K562 (cell line): Measurements from ENCODE around the gene GALNT5. TPM values are rescaled to one million over a fixed set of nuclear protein-coding genes. Genes with fewer than 3 reads are reported as not detected.

Experiments used
- ATAC-seq: fragments of 200-7000 bp; cut with Tn5 transposase; 3 replicates; pipeline ENCODE4 v1.9.1; 2020; ENCODE audit warnings: moderate library complexity
- BruUV-seq: library from RNA; stranded (reverse); fragments of 400-500 nt; replicated peaks from 2 replicates; lab custom pipeline; 2021; lab: Mats Ljungman, UMichigan
- CTCF ChIA-PET: fragments of 300-600 bp; formaldehyde crosslinking; extraction: SDS; loops from one replicate; lab custom pipeline; 2021; ENCODE audit warnings: low intra/inter-chr PET ratio; lab: Yijun Ruan, JAX
- POLR2A ChIA-PET: fragments of 300-600, 350-650 bp; sonication (Branson Sonifier 250); formaldehyde crosslinking; extraction: SDS; loops from one replicate; lab custom pipeline; 2021; ENCODE audit warnings: antibody characterized with exemption, inconsistent platforms; lab: Yijun Ruan, JAX
- DNase-seq, 4 experiments: peaks; one replicate each; pipeline versions ENCODE4 v3.0.0 to v3.0.0-alpha.2; 2011 to 2018; ENCODE audit warnings: low spot score in 3 of 4, mixed read lengths in 3 of 4; ENCODE audit errors: extremely low read depth in 1 of 4
- FAIRE-seq: peaks from 2 replicates; lab custom pipeline; 2011; peaks lifted over from hg19 to GRCh38; lab: Jason Lieb, UNC
- H2AFZ ChIP-seq: 2 replicates; pipeline ENCODE4 v1.6.0; 2011; ENCODE audit warnings: low read depth, low read length, control low read depth, inconsistent platforms
- H3K27ac ChIP-seq: fragments of 200-600 bp; 3 replicates; pipeline ENCODE4 v1.8.0; 2011; ENCODE audit warnings: low read depth, mild to moderate bottlenecking, control low read depth, inconsistent platforms, low read length, moderate library complexity, mixed read lengths; ENCODE audit errors: extremely low read depth
- H3K27me3 ChIP-seq, 2 experiments: fragments of 300-600 bp in 1 of 2; 2 replicates in 1 of 2; 3 replicates in 1 of 2; pipeline versions ENCODE4 v1.6.0 to v1.8.0; 2011; ENCODE audit warnings: inconsistent platforms in 2 of 2, low read length in 2 of 2, mild to moderate bottlenecking in 1 of 2, mixed read lengths in 1 of 2, moderate library complexity in 1 of 2; ENCODE audit not compliant: control insufficient read depth in 2 of 2, insufficient read depth in 2 of 2
- H3K36me3 ChIP-seq: fragments of 300-600 bp; 3 replicates; pipeline ENCODE4 v1.8.0; 2011; ENCODE audit warnings: mild to moderate bottlenecking, low read length, inconsistent platforms; ENCODE audit not compliant: control insufficient read depth, insufficient read depth
- H3K4me1 ChIP-seq, 2 experiments: fragments of 200-600 bp in 1 of 2; replicated peaks in 1 of 2; 2 replicates in 1 of 2; 3 replicates in 1 of 2; pipeline versions ENCODE4 v1.5.1 to v1.8.0; 2011; ENCODE audit warnings: inconsistent platforms in 2 of 2, low read length in 2 of 2, mild to moderate bottlenecking in 1 of 2, mixed read lengths in 1 of 2, moderate library complexity in 1 of 2; ENCODE audit not compliant: control insufficient read depth in 2 of 2, insufficient read depth in 2 of 2
- H3K4me2 ChIP-seq: 2 replicates; pipeline ENCODE4 v1.6.1; 2011; ENCODE audit warnings: low read length, control low read depth, inconsistent platforms, mixed read lengths; ENCODE audit not compliant: insufficient read depth
- H3K4me3 ChIP-seq: fragments of 200-600 bp; sonication (generic), shearing (Covaris generic); 2 replicates; pipeline ENCODE4 v1.5.1; 2016; ENCODE audit warnings: control low read depth, inconsistent platforms
- H3K79me2 ChIP-seq: fragments of 200-600 bp; 3 replicates; pipeline ENCODE4 v1.8.0; 2011; ENCODE audit warnings: low read length, inconsistent platforms; ENCODE audit not compliant: control insufficient read depth, insufficient read depth
- H3K9ac ChIP-seq, 2 experiments: 2 replicates each; pipeline versions ENCODE4 v1.6.0 to v1.6.1; 2011; ENCODE audit warnings: low read depth in 2 of 2, low read length in 2 of 2, control low read depth in 1 of 2, inconsistent platforms in 1 of 2, mild to moderate bottlenecking in 1 of 2, mixed read lengths in 1 of 2; ENCODE audit not compliant: insufficient read depth in 1 of 2
- H3K9me1 ChIP-seq: one replicate; pipeline ENCODE4 v1.6.0; 2011; ENCODE audit warnings: inconsistent platforms, mild to moderate bottlenecking, low read length, moderate library complexity; ENCODE audit not compliant: control insufficient read depth, insufficient read depth
- H3K9me3 ChIP-seq: replicated peaks from 2 replicates; pipeline ENCODE4 v1.5.1; 2011; ENCODE audit warnings: low read depth, low read length, inconsistent platforms; ENCODE audit not compliant: control insufficient read depth, insufficient read depth
- H4K20me1 ChIP-seq: replicated peaks from 2 replicates; pipeline ENCODE4 v1.6.1; 2011; ENCODE audit warnings: low read length, inconsistent platforms, mixed read lengths; ENCODE audit not compliant: control insufficient read depth, insufficient read depth
- BACH1 ChIP-seq: fragments of 200-800 bp; sonication (Bioruptor generic); IDR thresholded peaks from 2 replicates; pipeline ENCODE4 v1.6.1; 2016; ENCODE audit warnings: missing genetic modification characterization, missing compliant biosample characterization
- ELF1 ChIP-seq: fragments of 200-800 bp; sonication (Bioruptor generic); IDR thresholded peaks from 2 replicates; pipeline ENCODE4 v1.6.1; 2016; ENCODE audit warnings: missing genetic modification characterization, missing compliant biosample characterization
- ETV5 ChIP-seq: sonication (generic); formaldehyde crosslinking; IDR thresholded peaks from 2 replicates; pipeline ENCODE4 v1.4.0; 2020; ENCODE audit warnings: low read depth, mild to moderate bottlenecking, missing genetic modification reagents
- EZH2 ChIP-seq: IDR thresholded peaks from 2 replicates; pipeline ENCODE4 v1.6.1; 2012; ENCODE audit warnings: low read depth, mild to moderate bottlenecking, inconsistent platforms, low read length, borderline replicate concordance
- FOXA1 ChIP-seq: fragments of 450-650 bp; IDR thresholded peaks from 2 replicates; pipeline ENCODE4 v1.6.1; 2016; ENCODE audit warnings: mild to moderate bottlenecking, borderline replicate concordance
- HDGF ChIP-seq: fragments of 450-650 bp; IDR thresholded peaks from 2 replicates; pipeline ENCODE4 v1.6.1; 2016
- MLLT1 ChIP-seq, 2 experiments: fragments of 450-650 bp; IDR thresholded peaks; 2 replicates each; pipeline ENCODE4 v1.6.1; 2016
- NFE2L1 ChIP-seq: fragments of 450-650 bp; IDR thresholded peaks from 2 replicates; pipeline ENCODE4 v1.6.1; 2016; ENCODE audit warnings: missing genetic modification characterization, low read depth, mild to moderate bottlenecking, missing compliant biosample characterization, moderate library complexity, borderline replicate concordance
- SRSF1 ChIP-seq: fragments of 200-400 bp; formaldehyde crosslinking; IDR thresholded peaks from 2 replicates; pipeline ENCODE4 v1.6.1; 2017; ENCODE audit warnings: mild to moderate bottlenecking, low read depth, low read length, moderate library complexity
- TOE1 ChIP-seq, 2 experiments: fragments of 450-650 bp in 1 of 2; sonication (generic) in 1 of 2; formaldehyde crosslinking in 1 of 2; IDR thresholded peaks; 2 replicates each; pipeline versions ENCODE4 v1.7.1 to v1.8.0; 2016 to 2022; ENCODE audit warnings: borderline replicate concordance in 2 of 2, mild to moderate bottlenecking in 2 of 2, antibody characterized with exemption in 1 of 2, inconsistent platforms in 1 of 2, low read depth in 1 of 2, missing genetic modification reagents in 1 of 2, moderate library complexity in 1 of 2
- XRCC3 ChIP-seq: fragments of 450-650 bp; IDR thresholded peaks from 2 replicates; pipeline ENCODE4 v1.6.1; 2017; ENCODE audit warnings: mild to moderate bottlenecking, moderate library complexity
- ZC3H8 ChIP-seq: fragments of 450-650 bp; IDR thresholded peaks from 2 replicates; pipeline ENCODE4 v1.6.1; 2017
- ZNF584 ChIP-seq: fragments of 200-800 bp; sonication (Bioruptor generic); IDR thresholded peaks from 2 replicates; pipeline ENCODE4 v1.6.1; 2016; ENCODE audit warnings: low read depth, mild to moderate bottlenecking, missing genetic modification characterization, missing compliant biosample characterization
- WGBS: fragments of 100-300 bp; shearing (Covaris generic); methylation state at CpG from one replicate; pipeline ENCODE4 v1.1.6; 2016; ENCODE audit warnings: low coverage, mixed read lengths; ENCODE audit not compliant: insufficient coverage; ENCODE audit errors: missing lambda C conversion rate; 5-methylcytosine and 5-hydroxymethylcytosine counted together
- in situ Hi-C: fragments of 300-500 bp; cut with MboI; formaldehyde crosslinking; loops from 4 replicates; pipeline ENCODE4 v1.15.0; 2018; ENCODE audit warnings: inconsistent platforms, mixed read lengths
- intact Hi-C: fragments of 100-400 bp; cut with micrococcal nuclease; formaldehyde crosslinking; loops from 2 replicates; pipeline ENCODE4 v1.14.2; 2022
- polyA plus RNA-seq, 8 experiments: library from polyadenylated mRNA; depleted of rRNA in 4 of 8; stranded (reverse) in 5 of 8; unstranded in 3 of 8; fragments of >200 nt; fragmentation: Nextera tagmentation in 2 of 8; fragmentation: Illumina TruSeq in 1 of 8; extraction: Ambion mirVana in 2 of 8; extraction: Trizol in 1 of 8; gene quantifications; 2 replicates each; pipeline versions ENCODE4 v1.2.1 to v1.2.3, GENCODE V29; 2011 to 2014; ENCODE audit warnings: inconsistent platforms in 1 of 8, missing spikeins in 1 of 8
- total RNA-seq, 7 experiments: library from RNA; depleted of rRNA in 6 of 7; stranded (reverse); fragments of >200 nt in 6 of 7; fragmentation: Illumina TruSeq in 2 of 7; extraction: Trizol in 2 of 7; gene quantifications; 2 replicates each; pipeline versions ENCODE4 v1.2.1 to v1.2.3, GENCODE V29; 2011 to 2021; ENCODE audit warnings: low replicate concordance in 1 of 7

Gene GALNT5
- total and polyA plus RNA-seq, 9 of the 15 experiments (the other 6 are each of a cell fraction or from before 2014, with no cell fraction given): 21.6 to 73.0 (median 54.7) TPM

DNA sequence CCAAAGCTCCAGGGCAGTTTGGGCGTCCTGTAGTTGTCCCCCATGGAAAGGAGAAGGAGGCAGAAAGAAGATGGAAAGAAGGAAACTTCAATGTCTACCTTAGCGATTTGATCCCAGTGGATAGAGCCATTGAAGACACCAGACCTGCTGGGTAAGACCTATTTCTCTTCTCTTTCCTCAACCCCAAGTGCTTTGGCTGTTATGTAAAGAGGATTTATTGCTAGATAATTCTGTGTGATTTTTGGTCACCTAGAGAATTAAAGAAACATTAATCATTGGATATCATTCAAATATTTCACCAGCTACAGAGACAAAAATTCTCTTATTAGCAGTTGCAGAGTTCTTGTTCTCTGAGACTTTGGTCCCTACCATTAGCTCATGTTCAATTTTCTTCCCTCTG is 1.9 kb downstream of the GALNT5 start:
- H3K27ac ChIP-seq: peak overlapping the region; percentile 94
- H3K9me3 ChIP-seq: no peaks in the 10 kb centered on the region
- DNase-seq (peak in 1 of 4 experiments; percentile 24), FAIRE-seq (no peak), ATAC-seq (no peak)
- in situ Hi-C loops: no loop called here
- BruUV-seq: no TSS peak
- TF ChIP-seq ZC3H8: no peak
- 0 out of 2 replicates have a peak, but pooled peaks have one; percentile 4 for TF ChIP-seq TOE1 (IDR thresholded peaks at IDR 0.05; ENCODE audit: borderline replicate concordance)
- no peak for TF ChIP-seq TOE1 (CRISPR knock-in tag; IDR thresholded peaks at IDR 0.05; ENCODE audit: borderline replicate concordance, low read depth)
- TF ChIP-seq ELF1: 0 out of 2 replicates have a peak, but pooled peaks have one; percentile 0
- no peak for TF ChIP-seq NFE2L1 (tag)
- peak; percentile 41; the same call in 1 of the 2 replicates for TF ChIP-seq HDGF
- no peak for TF ChIP-seq ETV5
- TF ChIP-seq SRSF1: no peak
- TF ChIP-seq ZNF584 (CRISPR knock-in tag): 0 out of 2 replicates have a peak, but pooled peaks have one; percentile 7
- no peak for TF ChIP-seq XRCC3
- peak; percentile 8 to 56; a peak in 1 of 4 replicates for TF ChIP-seq MLLT1 (IDR thresholded peaks at IDR 0.05)
- no peak for TF ChIP-seq FOXA1
- no peak for TF ChIP-seq EZH2
- 0 out of 2 replicates have a peak, but pooled peaks have one; percentile 3 for TF ChIP-seq BACH1 (tag)
- intact Hi-C loops: loop anchor here (2.0 kb wide), 1 partner anchor 65 kb away; no protein-coding TSS in a partner anchor
- peak overlapping the region; percentile 90 to 92 for H3K9ac ChIP-seq
- WGBS: 0% methylated on average over 2 of the region's 2 CpGs
- peaks cover 3 to 31% of the 10 kb centered on the region in 2 experiments; a peak in 3 of 5 replicates for H3K4me1 ChIP-seq
- H3K4me2 ChIP-seq: peak overlapping the region; percentile 93
- POLR2A ChIA-PET: interaction anchor here (0.9 to 5.9 kb wide), 7 partner anchors 11 to 187 kb away, joined by 3 to 28 read pairs (median 3); no protein-coding TSS in a partner anchor
- CTCF ChIA-PET: no interaction called here
- H3K79me2 ChIP-seq: peaks cover 86% of the 10 kb centered on the region
- no peaks in the 10 kb centered on the region for H3K27me3 ChIP-seq
- H4K20me1 ChIP-seq: no peaks in the 10 kb centered on the region
- H3K36me3 ChIP-seq: peaks cover 28% of the 10 kb centered on the region
- H3K4me3 ChIP-seq: peak overlapping the region; percentile 53
- H3K9me1 ChIP-seq: no peaks in the 10 kb centered on the region
- H2AFZ ChIP-seq: no peak overlapping the region
